HG02938 (cell line): ENCODE data around the gene SIGLEC14.
"Not testable (repeated sequence)": the region's sequence is repeated elsewhere in the genome, so short reads cannot be mapped to it uniquely, and the experiment has no call there.

Experiments used
- ATAC-seq: cut with Tn5 transposase; IDR thresholded peaks from one replicate; pipeline ENCODE4 v1.9.1; 2021; ENCODE audit warnings: mild to moderate bottlenecking, moderate library complexity; ENCODE audit not compliant: unreplicated experiment

The SIGLEC14 gene

DNA sequence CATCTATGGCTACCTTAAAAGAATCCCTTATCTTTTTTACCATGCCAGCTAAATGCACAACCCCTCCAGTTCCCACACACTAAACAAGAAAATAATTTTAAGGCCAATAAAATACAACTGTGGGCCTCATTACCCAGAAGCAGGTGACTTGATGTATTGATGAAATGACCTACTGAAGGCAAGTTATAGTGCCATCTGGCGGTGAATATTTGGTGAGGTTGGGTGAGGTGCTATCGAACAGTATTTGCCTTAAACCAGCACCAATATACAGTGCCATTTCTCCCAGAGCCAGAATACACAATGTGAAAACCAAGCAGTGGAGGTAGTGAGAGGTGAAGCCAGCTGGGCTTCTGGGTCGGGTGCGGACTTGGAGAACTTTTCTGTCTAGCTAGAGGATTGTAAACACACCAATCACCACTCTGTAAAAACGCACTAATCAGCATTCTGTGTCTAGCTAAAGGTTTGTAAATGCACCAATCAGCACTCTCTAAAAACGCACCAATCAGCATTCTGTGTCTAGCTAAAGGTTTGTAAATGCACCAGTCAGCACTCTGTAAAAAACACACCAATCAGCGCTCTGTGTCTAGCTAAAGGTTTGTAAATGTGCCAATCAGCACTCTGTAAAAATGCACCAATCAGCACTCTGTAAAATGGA lies 29.4 kb upstream of the SIGLEC14 start:
- ATAC-seq: not testable (repeated sequence)

DNA sequence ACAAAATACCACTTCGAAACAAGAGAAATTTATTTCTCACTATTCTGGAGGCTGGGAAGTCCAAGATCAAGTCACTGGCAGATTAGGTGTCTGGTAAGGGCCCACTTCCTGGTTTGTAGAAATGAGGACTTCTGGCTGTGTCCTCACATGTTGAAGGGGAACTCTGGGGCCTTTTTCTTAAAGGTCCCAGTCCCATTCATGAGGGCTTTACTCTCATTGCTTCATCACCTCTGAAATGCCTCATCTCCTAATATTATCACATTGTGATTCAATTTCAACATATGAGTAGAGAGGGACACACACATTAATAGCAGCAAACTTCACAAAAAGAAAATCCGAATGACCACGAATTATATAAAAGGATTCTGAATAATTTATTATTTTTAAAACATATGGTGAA lies 21.6 kb upstream of the SIGLEC14 start:
- no peak for ATAC-seq

DNA sequence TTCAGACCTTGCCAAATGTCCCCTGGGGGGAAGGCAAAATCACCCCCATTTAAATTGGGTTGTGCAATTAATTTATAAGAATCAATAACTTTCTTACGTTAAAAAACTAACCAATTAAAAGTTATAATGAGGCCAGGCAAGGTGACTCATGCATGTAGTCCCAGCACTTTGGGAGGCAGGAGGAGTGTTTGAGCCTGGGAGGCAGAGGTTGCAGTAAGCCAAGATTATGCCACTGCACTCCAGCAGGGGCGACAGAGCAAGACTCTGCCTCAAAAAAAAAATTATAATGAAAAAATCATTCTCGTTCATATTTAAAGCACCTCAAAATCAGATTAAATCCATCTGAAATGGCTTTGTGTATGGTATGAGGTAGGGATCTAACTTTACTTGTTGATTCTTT lies 18.4 kb upstream of the SIGLEC14 start:
- ATAC-seq: no peak

DNA sequence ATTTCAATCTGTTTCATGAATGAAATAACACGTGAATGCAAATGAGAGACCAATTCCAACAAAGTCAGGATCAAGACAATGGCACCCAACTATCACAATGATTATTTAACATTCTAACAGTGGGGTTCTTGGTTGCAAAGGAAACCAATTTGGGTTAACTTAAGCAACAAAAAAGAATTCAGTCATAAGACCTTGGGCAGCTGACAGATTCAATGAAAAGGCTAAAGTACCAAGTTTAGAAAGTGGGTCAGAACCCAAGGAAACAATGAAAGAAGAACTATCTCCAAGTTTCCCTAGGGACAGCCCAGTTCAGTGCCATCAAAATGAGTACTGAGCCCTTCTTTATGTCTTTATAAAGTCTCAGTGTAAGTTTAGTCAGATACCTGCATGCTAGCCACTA lies 17.5 kb upstream of the SIGLEC14 start:
- ATAC-seq: no peak

DNA sequence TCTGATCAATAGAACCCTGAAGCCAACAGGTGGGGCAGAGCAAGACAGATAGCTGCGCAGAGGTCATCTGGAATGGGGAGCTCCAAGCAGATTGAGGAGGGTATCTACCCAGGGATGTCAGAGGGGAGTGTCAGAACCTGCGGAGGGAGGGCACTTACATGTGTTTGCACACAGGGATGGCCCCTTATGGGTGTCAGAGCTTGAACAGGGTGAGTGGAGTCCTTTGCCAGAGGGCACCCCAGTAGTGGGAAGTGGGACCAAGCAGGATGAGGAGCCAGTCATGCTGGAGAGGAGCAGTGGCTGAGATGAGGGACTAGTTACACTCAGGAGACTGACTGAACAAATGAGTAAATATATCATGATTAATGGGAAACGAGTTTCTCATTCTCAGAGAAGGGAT lies 17.0 kb upstream of the SIGLEC14 start:
- ATAC-seq: no peak

DNA sequence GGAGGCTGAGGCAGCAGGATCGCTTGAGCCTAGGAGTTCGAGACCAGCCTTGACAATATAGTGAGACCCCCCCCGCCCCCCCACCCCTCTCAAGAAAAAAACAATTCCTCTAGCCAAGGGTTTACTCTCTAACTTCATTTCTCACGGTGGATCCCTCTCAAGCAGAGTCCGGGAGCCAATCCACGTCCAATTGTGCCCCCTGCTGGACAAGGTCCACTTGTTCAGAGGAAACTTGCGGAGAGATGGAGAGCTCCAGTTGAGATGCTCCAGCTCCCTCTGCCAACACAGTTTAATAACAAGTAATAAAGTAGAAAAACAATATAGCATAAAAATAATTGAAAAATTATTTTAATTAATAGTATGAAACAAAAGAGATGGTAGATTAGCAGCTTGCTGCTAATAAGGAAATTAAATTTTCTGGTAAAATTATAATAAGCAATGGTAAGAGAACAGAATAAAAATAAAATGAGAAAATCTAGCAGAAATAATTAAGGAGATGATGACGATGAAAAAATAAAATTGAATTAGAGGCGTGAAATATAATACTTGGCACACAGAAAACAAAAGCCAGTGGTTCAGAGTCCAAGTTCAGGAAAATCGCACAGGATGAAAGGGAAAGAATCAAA lies 14.5 kb upstream of the SIGLEC14 start:
- no peak for ATAC-seq

DNA sequence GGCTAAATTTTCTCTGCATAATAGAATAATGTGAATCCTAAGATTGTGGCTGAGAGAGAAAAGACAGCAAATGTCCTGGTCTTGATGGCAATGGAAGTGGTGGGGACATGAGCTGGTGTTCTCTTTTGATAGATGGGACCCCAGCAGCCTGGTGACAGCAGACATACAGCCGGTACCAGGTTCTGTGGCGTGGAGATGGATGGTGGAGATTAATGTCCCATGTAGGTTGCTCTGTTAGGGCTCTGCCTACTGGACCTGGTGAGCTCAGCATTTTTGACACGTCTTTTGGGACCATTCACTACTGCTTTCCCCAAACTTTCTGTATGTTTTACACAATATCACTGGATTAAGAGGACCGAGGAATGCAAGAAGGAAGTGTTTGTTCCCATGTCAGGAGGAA lies 8.2 kb upstream of the SIGLEC14 start:
- no peak for ATAC-seq

DNA sequence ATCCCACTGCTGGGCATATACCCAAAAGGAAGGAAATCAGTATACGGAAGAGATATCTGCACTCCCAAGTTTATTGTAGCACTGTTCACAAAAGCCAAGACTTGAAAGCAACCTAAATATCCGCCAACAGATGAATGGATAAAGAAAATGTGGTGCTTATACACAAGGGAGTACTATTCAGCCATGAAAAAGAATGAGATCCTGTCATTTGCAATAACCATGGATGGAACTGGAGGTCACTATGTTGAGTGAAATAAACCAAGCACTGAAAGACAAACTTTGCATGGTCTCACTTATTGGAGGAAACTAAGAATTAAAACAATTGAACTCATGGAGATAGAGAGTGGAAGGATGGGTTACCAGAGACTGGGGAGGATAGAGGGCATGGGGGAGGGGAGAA lies 6.5 kb upstream of the SIGLEC14 start:
- ATAC-seq: no peak

DNA sequence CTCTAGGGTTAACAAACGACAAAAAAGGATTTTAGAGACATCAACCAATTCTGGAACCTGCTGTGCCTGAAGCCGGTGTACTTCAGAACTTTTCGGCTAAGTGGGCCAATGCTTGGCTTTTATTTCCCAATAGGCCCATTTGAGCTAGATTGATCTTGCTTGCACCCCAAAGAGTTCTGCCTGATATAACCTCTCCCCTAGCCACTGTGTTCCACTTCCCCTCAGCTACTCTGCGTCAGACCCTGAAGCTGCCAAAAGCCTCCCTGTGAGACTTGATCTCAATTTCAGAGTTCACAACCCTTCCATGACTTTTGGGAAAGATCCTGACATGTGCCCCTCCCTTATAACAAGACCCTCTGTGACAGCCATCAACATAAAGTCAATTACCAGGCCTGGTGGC lies 5.6 kb upstream of the SIGLEC14 start:
- ATAC-seq: no peak

DNA sequence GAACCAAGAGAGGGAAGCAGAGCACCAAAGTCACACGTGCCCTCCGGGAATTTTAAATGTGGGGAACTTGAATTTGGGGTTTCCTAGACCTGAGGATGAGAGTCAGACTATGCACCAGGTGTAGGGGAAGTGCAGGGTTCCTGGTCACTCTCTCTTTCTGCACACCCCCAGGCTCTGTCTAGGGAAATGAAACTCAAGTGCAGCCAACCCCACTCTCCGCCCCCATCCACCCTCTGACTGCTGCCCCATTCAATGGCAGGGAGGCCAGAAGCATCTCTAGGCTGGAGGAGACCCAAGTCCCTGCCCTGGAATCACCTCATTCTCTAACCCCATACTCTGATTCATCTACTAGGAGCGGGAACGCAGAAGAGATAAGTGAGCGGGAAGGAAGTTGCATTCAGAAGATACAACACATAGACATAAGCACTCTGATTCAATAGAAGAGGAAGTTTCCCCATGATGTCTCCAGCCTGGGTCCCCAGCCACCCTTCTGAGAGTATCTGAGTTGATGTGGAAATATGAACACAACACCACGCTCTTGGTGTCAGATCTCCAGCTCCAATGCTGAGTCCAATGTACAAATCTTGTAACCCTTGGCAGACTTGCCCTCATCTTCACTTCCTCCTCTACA lies 4.7 kb upstream of the SIGLEC14 start:
- no peak for ATAC-seq

DNA sequence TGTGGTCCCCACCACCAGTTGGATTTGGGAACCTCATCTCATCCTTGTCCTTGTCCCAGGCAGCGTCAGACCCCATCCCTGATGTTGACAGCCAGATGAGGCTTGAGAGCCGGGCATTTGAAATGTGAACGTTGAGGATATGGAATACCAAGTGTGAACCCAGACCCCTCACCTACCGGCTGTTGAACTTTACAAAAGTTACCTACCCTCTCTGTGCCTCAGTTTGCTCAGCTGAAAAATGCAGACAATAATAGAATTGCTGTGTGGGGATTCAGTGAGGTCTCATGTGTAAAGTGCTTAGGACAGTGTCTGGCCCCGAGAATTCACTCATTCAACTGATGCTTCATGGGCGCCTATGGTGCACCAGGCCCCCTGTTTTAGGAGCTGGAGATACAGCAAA lies 693 bp upstream of the SIGLEC14 start:
- no peak for ATAC-seq

DNA sequence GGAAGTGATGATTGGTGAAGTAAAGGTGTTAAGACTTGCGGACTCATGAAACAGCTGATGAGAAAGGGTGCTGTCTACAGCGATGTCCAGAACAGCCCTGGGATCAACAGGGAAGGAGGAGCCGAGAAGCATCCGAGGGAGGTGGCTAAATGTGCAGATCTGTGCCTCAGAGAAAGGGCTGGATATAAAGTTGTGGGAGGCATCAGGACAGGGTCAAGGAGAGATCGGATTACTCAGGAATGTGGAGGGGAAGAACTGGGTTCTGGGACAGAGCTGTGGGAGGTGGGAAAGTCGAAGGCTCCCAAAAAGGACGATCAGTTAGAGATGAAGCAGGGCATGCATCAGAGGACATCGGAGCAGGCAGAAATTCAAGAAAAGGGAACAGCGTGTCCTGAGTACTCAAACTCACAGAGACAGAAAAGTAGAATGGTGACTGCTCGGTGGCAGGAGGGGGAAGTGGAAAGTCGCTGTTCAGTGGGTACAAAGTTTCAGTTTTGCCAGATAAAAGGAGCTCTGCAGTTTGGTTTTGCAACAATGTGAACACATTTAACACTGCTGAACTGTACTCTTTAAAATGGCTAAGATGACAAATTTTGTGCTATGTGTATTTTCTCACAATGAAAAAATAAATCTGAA lies 1.9 kb downstream of the SIGLEC14 start:
- no peak for ATAC-seq

DNA sequence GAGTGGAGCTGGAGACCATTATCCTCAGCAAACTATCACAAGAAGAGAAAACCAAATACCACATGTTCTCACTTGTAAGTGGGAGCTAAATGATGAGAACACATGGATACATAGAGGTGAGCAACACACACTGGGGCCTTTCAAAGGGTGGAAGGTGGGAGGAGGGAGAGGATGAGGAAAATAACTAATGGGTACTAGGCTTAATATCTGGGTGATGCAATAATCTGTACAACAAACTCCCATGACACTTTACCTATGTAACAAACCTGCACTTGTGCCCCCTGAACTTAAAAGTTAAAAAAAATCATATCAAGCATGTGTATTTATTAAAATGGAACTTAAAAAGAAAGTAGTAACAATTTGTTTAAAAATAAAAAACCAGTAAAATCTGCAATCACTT lies 5.0 kb downstream of the SIGLEC14 start:
- no peak for ATAC-seq

DNA sequence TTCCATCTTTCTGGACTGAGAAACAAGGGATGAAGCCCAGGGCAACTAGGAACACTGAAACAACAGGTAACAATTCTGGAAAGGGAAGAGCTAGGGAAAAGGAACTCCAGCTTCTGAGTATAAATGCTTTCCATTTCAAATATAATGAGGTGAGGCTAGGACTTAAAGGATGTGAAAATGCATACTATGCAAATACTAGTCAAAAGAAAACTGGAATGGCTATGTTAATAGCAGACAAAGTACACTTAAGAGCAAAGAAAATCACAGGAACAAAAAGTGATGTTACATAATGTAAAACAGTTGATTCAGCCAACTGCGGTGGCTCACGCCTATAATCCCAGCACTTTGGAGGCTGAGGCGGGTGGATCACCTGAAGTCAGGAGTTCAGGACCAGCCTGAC lies 6.2 kb downstream of the SIGLEC14 start:
- ATAC-seq: no peak

DNA sequence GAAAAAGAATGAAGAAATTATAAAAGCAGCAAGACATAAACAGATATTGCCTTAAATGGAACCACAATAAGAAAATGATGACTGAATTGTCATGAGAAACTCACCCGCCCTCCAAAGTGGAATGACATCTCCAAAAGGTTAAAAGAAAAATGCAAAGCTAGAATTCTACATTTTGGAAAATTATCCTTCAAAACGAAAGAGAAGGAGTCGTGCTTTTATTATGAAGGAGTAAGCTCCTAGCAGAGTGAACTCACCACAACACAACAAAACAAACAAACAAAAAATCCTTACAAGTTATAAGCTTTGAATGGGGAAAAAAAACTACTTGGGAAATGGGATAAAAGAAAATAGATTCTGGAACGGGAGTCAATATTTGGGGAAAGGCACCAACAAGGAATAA lies 6.7 kb downstream of the SIGLEC14 start:
- ATAC-seq: no peak

DNA sequence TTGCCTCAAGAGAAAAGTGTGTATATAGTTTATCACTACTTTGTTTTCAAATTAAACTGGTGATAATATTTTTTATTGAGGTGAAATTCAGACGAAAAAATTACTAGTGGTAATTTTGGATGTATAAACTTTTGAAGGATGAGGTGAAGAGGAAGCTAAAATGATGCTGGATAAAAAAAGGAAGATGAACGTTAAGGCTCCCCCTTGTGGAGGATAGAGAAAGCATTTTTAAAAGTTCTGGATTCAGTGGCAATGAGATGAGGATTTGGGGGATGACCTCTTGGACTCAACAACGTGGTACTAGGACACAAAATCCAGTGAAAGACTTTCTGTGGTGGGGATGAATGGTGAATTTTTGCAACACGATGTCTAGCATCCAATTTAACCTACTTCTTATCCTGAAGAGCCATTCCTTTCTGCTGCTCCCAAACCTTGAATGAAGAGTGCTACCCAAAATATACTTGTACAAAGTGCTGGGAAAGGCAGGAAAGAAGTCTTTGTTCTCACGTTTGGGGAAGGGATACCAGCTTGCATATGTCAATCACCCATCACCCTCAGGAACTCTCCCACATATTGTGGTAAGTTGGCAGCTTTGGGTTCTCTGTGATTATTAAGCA lies 9.2 kb downstream of the SIGLEC14 start:
- ATAC-seq: no peak

DNA sequence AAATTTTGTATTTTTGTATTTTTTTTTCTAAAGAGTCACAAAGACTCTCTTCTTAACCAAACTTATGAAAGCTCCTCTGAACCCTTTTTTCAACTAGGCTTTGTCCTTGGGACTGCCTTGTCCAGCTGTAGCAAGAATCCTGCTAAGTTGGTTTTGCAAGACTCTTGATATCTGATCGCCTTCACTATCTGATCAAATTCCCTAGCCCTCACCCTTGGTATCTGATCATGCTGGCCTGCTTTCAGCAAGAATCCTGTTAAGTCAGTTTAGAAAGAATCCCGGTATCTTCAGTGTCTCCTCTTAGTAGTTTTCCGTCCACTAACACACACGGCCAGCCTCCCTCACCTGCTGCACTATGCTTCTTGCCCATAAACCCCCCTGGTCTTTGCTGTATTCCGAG lies 14.5 kb downstream of the SIGLEC14 start:
- ATAC-seq: no peak

DNA sequence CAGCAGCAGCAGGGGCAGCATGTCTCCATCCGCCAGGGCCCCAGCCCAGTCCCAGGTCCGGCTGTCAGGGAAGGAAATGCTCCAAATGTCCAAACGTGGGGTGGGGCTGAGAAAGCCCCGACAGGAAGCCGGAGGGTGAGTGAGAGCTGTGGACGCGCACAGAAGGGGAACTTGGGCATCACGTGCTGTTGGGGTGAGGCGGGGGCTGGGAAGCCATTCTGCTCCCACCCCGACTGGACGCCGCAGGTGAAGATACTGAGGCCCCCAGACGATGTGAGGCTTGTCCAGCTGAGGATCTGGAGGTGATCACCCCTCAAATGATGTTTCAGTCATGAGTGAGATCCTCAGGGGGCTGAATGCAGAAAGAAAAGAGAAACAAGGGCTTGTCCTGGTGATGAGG lies 16.3 kb downstream of the SIGLEC14 start, which contains the start of gene SIGLEC5:
Gene SIGLEC5 (minus strand): TSS at position 87 of the 400 bp plus-strand sequence. CDS start 66 bp downstream, at position 21.
- ATAC-seq: not testable (repeated sequence)

DNA sequence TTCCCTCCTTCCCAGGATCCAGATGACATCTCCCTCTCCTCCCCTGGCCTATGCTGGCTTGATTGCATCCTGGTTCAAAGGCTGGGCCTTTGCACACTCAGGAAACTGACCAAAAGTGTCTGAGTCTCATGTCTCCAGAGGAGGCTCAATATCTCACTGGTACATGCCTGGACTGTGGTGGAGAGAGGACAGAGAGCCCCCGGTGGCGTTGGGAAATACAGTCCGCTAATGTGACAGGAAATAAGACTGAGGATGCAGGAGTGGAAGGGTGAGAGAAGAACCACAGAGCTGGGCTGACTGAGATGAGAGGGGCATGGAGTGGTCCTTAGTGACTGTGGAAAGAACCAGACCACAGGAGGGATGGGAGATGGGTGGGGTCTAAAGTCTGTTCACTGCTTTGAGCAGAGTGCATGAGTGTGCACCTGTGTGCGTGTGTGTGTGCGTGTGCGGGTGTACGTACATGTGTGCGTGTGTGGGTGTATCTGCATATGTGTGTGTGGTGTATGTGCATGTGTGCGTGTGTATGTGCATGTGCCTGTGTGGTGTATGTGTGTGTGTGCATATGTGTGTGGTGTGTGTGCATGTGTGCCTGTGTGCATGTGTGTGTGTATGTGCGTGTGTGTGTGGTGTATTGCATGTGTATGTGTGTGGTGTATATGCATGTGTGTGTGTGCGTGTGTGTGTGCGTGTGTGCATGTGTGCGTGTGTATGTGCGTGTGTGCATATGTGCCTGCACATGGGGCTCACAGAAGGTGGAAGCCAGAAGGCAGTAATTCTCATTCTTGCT lies 18.3 kb downstream of the SIGLEC14 start:
- ATAC-seq: no peak

DNA sequence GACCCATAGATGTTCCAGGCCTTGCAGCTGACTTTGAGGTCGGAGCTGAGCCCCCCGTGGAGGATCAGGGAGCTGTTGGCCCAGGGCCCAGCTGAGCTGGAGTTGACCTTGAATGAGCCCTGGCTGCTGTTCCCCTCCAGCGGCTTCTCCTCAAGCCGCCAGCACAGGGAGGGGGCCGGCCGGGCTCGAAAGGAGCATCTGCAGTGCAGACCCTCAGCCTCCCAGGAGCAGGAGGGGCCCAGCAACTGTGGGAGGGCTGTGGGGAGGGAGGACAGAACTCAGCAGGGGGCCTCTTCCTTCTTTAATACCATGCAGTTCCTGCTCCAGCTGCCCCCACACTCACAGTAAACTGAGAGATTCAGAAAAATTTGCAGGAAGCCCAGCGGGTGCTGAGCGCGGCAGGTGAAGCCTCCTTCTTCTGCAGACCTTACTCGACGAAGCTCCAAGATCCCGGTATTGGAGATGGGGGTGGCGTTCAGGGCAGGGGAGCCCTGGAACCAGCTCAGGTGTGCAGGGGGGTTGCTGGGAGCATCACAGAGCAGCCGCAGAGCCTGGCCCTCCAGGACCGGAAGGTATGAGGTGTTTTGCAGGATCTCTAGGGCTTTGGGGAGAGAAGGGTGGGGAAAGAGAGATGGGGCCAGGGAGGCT lies 19.0 kb downstream of the SIGLEC14 start:
- no peak for ATAC-seq
